Tibial nerve (tissue), 4 donors: ENCODE results near the gene HOTAIR.

Experiments used
- CTCF ChIP-seq, 5 experiments: fragments of 200-600 bp in 3 of 5; fragments of 450-650 bp in 2 of 5; sonication (generic) in 3 of 5; IDR thresholded peaks; one replicate each; pipeline ENCODE4 v1.5.1; 2016 to 2019; ENCODE audit warnings: antibody characterized with exemption in 5 of 5, mild to moderate bottlenecking in 3 of 5, moderate library complexity in 2 of 5
- EP300 ChIP-seq, 2 donors: sonication (generic); formaldehyde crosslinking; IDR thresholded peaks; one replicate each; pipeline ENCODE4 v1.6.1; 2017; ENCODE audit warnings: antibody characterized with exemption in 2 of 2, mild to moderate bottlenecking in 1 of 2
- POLR2A ChIP-seq, 2 donors: fragments of 450-650 bp; IDR thresholded peaks; one replicate each; pipeline ENCODE4 v1.6.1; 2017; ENCODE audit warnings: antibody characterized with exemption in 2 of 2, mild to moderate bottlenecking in 2 of 2, moderate library complexity in 2 of 2

GRCh38 chr12:54014377-54015017, 39.7 kb upstream of the HOTAIR start:
- TF ChIP-seq POLR2A (IDR thresholded peaks at IDR 0.05) = no peak
- no peak for TF ChIP-seq CTCF (IDR thresholded peaks at IDR 0.05)
- no peak for TF ChIP-seq EP300 (IDR thresholded peaks at IDR 0.05)
